ENCODE results near the gene IDUA.

The IDUA gene

DNA sequence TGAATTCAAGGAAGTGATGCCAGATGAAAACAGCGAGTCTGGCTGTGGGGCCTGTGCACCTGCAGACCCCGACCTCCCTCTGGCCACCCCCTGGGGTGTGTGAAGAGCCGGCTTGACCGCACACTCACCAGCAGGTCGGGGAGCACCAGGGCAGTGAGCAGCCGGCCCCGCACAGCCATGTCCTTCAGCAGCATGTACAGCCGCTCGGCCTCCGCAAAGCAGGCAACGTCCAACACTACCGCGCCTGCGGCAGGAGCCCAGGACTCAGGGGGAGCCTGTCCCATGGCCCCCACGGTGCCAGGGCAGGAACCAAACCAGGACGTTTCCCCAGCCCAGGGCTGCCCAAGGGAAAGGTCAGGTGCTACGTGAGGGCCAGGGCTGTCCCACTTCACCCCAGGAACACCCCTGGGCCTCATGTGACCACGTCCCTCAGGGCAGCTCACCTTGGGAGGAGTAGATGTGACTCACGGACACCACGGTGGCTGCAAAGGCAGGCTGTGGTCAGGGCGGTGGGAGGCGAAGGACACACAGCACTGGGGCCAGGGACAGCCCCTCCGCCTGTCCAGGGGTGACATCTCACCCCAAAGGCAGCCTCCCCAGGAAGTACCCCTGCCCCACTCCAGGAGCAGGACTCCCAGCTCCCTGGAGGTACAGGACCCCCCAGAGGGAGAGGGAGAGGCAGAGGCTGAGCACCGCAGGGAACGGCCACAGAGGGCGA, 21.6 kb upstream of the IDUA start:
- TF ChIP-seq, protein P1, sequence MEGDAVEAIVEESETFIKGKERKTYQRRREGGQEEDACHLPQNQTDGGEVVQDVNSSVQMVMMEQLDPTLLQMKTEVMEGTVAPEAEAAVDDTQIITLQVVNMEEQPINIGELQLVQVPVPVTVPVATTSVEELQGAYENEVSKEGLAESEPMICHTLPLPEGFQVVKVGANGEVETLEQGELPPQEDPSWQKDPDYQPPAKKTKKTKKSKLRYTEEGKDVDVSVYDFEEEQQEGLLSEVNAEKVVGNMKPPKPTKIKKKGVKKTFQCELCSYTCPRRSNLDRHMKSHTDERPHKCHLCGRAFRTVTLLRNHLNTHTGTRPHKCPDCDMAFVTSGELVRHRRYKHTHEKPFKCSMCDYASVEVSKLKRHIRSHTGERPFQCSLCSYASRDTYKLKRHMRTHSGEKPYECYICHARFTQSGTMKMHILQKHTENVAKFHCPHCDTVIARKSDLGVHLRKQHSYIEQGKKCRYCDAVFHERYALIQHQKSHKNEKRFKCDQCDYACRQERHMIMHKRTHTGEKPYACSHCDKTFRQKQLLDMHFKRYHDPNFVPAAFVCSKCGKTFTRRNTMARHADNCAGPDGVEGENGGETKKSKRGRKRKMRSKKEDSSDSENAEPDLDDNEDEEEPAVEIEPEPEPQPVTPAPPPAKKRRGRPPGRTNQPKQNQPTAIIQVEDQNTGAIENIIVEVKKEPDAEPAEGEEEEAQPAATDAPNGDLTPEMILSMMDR (IDR thresholded peaks at IDR 0.05; ENCODE audit: borderline replicate concordance, insufficient read depth, low read depth, low read length) = no peak
- H3K4me3 ChIP-seq (ENCODE audit: low read depth, low read length) = no peak overlapping the region

DNA sequence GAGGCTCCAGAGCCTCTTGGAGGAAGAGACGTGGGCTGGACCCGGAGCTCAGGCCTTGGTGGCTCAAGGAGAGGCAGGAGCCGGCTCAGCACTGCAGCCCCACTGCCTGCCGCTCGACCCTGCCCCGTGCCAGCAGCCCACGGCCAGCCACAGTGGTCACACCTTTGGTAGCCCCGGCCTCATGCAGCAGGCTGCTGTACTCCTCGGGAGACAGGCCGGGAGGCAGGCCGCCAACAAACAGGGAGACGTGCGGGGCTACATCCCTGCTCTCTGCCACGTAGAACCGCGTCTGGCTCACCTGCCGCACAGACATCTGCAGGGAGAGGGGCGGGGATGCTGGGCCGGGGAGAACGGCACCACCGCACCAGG, 21.1 kb upstream of the IDUA start:
- TF ChIP-seq, protein P1 (IDR thresholded peaks at IDR 0.05; ENCODE audit: borderline replicate concordance, insufficient read depth, low read depth, low read length) = no peak
- no peak overlapping the region for H3K4me3 ChIP-seq (ENCODE audit: low read depth, low read length)

DNA sequence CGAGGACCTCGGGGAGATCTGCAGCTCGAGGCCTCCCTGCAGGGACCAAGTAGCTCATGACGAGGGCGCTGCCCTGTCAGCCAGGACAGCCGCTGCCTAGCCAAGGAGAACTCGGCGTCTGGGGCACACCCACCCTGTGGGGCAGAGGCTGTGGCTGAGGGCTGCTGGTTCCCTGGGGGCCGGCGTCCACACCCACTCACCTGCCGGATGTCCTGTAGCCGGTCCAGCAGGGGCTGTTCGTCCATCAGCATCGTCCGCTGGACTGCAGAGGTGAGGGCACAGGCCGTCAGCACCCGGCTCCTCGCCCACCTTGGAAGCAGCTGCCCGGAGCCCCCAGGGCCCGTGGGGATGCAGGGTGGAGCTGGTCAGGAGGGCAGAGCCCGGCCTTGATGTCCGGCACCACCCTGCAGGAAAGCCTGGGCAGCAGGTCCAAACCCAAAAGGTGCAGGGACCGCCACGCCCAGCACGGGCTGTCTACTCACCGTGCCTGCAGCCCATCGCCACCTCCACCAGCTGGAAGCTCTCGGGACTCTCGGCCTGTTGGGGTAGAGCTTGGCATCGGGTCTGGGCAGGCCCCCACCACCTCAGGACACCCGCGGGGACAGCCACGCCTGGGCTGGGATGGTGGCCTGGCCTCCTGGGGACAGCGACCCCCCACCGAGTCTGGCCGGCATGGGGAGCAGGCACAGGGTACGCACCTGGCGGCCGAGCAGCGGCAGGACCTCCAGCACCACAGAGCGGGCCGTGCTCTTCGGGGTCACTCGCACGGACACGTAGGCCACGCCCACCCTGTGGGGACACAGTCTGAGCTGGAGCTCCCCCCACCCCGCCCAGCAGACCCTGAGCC, 20.4 kb upstream of the IDUA start:
- TF ChIP-seq, protein P1 (IDR thresholded peaks at IDR 0.05; ENCODE audit: borderline replicate concordance, insufficient read depth, low read depth, low read length) = no peak

DNA sequence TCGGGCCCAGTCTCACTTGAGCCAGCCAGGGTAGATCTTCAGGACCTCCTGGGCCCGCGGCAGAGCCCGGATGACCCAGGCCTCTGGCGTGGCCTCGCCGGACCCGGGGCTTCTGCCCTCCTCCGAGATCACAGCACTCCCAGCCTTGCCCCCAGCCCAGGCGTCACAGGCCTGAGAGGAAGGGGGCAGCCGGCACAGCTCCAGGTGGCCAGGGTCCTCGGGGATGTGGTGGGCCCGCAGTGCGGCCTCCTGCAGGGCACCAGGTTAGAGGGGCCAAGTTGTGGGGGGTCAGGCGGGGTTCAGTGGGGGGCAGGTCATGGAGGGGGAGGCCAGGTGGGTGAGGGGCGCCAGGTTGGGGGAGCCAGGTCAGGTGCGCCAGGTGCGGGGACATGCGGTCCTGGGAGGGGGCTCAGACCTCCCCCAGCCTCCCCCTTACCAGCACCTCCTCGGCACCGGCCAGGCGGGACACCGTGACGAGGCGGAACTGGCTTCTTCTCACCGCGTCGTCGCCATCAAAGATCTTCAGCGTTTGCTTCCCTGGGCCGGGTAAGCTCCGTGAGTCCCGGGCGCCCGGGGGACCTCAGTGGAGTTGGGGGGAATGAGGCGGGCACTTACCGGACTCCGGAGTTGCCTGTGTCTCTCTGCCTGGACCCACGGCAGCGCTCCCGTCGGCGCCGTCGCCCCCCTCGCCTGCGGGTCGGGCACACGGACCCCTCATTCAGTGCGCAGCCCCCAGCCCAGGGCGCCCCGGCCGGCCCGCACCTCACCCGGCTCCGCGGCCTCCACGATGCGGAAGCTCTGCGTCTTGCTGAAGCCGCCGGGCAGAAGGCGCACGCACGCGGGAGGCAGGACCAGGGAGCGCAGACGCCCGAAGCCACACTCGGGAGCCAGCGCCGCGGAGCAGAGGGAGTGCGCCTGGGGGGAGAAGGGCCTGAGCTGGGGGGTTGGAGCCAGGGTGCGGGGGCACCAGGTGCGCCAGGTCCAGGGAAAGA, 19.4 kb upstream of the IDUA start:
- TF ChIP-seq, protein P1 (IDR thresholded peaks at IDR 0.05; ENCODE audit: borderline replicate concordance, insufficient read depth, low read depth, low read length) = no peak
- no peak overlapping the region for H3K4me3 ChIP-seq (ENCODE audit: low read depth, low read length)

More for the DNA sequence above, 20.4 kb upstream of the IDUA start:
- H3K4me3 ChIP-seq (ENCODE audit: low read depth, low read length) = no peak overlapping the region

DNA sequence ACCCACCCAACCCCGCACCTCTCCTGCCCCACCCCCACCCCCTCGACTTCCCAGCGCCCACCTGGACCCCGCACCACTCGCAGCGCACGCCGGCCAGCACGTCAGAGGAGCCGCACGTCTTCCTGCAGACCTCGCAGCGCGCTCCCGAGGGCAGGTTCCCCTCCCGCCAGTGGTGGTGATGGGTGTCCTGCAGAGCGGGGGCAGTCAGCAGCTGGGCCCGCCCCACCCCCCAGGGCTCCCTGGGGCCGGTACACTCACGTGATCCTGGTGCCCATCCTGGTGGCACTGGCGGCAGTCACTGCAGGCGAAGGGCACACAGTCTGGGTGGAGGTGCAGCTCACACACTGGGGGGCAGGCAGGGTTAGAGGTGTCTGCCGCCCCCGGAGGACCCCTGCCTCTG, 18.6 kb upstream of the IDUA start:
- H3K4me3 ChIP-seq (ENCODE audit: low read depth, low read length) = no peak overlapping the region

More for the DNA sequence above, 18.6 kb upstream of the IDUA start:
- TF ChIP-seq, protein P1 (IDR thresholded peaks at IDR 0.05; ENCODE audit: borderline replicate concordance, insufficient read depth, low read depth, low read length) = no peak
